GM10266 (cell line): ENCODE results near the gene ATP2B2.

Source experiments
- DNase-seq: peaks from one replicate; pipeline ENCODE4 v3.0.0; 2012; ENCODE audit errors: extremely low spot score
- TF ChIP-seq, protein P1 (sequence below): IDR thresholded peaks from 2 replicates; pipeline ENCODE4 v1.5.1; 2012; ENCODE audit warnings: mild to moderate bottlenecking, low read depth; ENCODE audit not compliant: control insufficient read depth, insufficient read depth; ENCODE audit errors: missing control alignments

The ATP2B2 gene

GRCh38 chr3:10392244-10392643, 113.1 kb downstream of the ATP2B2 start:
- TF ChIP-seq, protein P1, sequence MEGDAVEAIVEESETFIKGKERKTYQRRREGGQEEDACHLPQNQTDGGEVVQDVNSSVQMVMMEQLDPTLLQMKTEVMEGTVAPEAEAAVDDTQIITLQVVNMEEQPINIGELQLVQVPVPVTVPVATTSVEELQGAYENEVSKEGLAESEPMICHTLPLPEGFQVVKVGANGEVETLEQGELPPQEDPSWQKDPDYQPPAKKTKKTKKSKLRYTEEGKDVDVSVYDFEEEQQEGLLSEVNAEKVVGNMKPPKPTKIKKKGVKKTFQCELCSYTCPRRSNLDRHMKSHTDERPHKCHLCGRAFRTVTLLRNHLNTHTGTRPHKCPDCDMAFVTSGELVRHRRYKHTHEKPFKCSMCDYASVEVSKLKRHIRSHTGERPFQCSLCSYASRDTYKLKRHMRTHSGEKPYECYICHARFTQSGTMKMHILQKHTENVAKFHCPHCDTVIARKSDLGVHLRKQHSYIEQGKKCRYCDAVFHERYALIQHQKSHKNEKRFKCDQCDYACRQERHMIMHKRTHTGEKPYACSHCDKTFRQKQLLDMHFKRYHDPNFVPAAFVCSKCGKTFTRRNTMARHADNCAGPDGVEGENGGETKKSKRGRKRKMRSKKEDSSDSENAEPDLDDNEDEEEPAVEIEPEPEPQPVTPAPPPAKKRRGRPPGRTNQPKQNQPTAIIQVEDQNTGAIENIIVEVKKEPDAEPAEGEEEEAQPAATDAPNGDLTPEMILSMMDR = no peak
- no peak for DNase-seq

GRCh38 chr3:10391391-10391790, 114.0 kb downstream of the ATP2B2 start:
- no peak for DNase-seq
- TF ChIP-seq, protein P1 = no peak

- DNase-seq = no peak
- TF ChIP-seq, protein P1 = no peak
These were observed 114.6 kb downstream of the ATP2B2 start for GRCh38 chr3:10390641-10391373.

- TF ChIP-seq, protein P1 = no peak
- no peak for DNase-seq
These were observed 115.4 kb downstream of the ATP2B2 start for GRCh38 chr3:10389995-10390394.

DNA sequence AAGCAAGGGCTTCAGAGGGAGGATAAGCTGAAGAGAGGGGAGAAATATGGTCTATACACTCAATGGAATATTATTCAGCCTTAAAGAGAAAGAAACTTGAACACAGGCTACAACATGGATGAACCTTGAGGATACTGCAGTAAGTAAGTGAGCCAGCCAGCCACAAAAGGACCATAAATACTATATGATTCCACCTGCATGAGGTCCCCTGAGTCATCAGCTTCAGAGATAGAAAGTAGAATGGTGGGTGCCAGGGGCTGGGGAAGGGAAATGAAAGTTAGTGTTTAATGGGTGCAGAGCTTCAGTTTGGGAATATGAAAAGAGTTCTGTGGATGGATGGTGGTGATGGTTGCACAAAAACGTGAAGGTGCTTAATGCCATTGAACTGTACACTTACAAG, 116.0 kb downstream of the ATP2B2 start:
- no peak for DNase-seq
- TF ChIP-seq, protein P1 = no peak

DNA sequence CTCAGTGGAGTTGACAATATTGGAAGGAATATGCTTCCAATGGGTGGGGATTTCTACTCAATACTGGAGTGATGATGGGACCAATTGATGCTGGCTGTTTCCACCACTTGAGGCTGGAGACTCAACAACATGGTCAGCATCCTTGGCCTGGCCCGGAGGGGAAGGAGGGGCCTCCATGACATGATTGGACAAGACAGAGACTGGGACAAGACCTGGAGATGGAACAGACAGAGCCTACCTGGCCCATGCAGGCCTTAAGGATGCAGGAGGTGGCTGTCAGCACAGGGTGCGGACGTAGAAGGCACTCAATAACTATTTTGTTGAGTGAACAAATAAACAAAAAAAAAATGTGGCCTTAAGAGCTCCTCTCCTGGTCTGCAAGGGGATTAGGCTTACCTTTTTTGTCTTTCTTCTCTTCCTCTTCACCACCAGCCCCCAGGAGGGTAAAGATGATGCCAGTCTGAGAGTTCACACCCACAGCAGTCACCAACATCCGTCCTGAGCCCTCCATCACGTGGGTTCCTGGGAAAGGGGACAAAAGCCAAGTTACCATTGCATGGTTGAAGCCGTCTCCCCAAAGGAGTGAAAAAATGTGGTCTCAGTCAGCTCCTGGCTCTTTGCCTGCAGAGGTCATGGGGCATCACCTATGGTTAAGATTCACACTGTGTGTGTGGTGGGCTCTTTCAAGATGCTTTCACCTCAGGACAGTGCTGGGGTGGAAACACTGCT, 117.3 kb downstream of the ATP2B2 start:
- TF ChIP-seq, protein P1 = no peak
- DNase-seq = no peak

GRCh38 chr3:10386121-10386520, 119.3 kb downstream of the ATP2B2 start:
- no peak for DNase-seq
- TF ChIP-seq, protein P1 = no peak
